PC-9 (cell line): ENCODE data around the gene NEDD8. TPM values are rescaled to one million over a fixed set of nuclear protein-coding genes. Genes with fewer than 3 reads are reported as not detected.

Source experiments
- BruUV-seq: library from RNA; stranded (reverse); fragments of 400-500 nt; replicated peaks from 2 replicates; lab custom pipeline; 2021; lab: Mats Ljungman, UMichigan
- CTCF ChIA-PET: fragments of 300-600 bp; sonication (Branson Sonifier 250); formaldehyde crosslinking; loops from one replicate; lab custom pipeline; 2022; ENCODE audit warnings: antibody characterized with exemption; lab: Charles Lee
- POLR2A ChIA-PET: fragments of 300-600 bp; sonication (Branson Sonifier 250); formaldehyde crosslinking; loops from one replicate; lab custom pipeline; 2022; ENCODE audit warnings: antibody characterized with exemption; ENCODE audit not compliant: unreplicated experiment; lab: Charles Lee
- DNase-seq, 2 experiments: peaks; one replicate each; pipeline versions ENCODE4 v3.0.0 to v3.0.0-alpha.2; 2015 to 2022; ENCODE audit warnings: mixed read lengths in 1 of 2
- H2AFZ ChIP-seq: fragments of 200-600 bp; sonication (generic); 2 replicates; pipeline ENCODE4 v1.8.1; 2017; ENCODE audit warnings: antibody characterized with exemption
- H3F3A ChIP-seq: fragments of 200-600 bp; sonication (generic); 2 replicates; pipeline ENCODE4 v1.8.1; 2017; ENCODE audit warnings: antibody characterized with exemption, mild to moderate bottlenecking, low read depth; ENCODE audit not compliant: insufficient read depth
- H3K27ac ChIP-seq: fragments of 200-600 bp; sonication (generic); 2 replicates; pipeline ENCODE4 v1.6.1; 2016; ENCODE audit warnings: mixed run types
- H3K27me3 ChIP-seq: fragments of 200-600 bp; sonication (generic); 2 replicates; pipeline ENCODE4 v1.6.1; 2016; ENCODE audit warnings: low read depth, mixed run types; ENCODE audit not compliant: insufficient read depth
- H3K36me3 ChIP-seq: fragments of 200-600 bp; sonication (generic); 2 replicates; pipeline ENCODE4 v1.6.1; 2016; ENCODE audit warnings: low read depth, mixed run types
- H3K4me1 ChIP-seq: fragments of 200-600 bp; sonication (generic); replicated peaks from 2 replicates; pipeline ENCODE4 v1.6.1; 2016; ENCODE audit warnings: mixed run types; ENCODE audit not compliant: insufficient read depth
- H3K4me2 ChIP-seq: fragments of 200-600 bp; sonication (generic); 2 replicates; pipeline ENCODE4 v1.6.1; 2017; ENCODE audit warnings: mixed run types
- H3K4me3 ChIP-seq: fragments of 200-600 bp; sonication (generic); 2 replicates; pipeline ENCODE4 v1.6.1; 2016; ENCODE audit warnings: mixed run types
- H3K79me2 ChIP-seq: fragments of 200-600 bp; sonication (generic); 2 replicates; pipeline ENCODE4 v1.6.1; 2017; ENCODE audit warnings: low read depth, mixed run types
- H3K9me2 ChIP-seq: fragments of 200-600 bp; sonication (generic); 2 replicates; pipeline ENCODE4 v1.8.1; 2017; ENCODE audit warnings: mild to moderate bottlenecking; ENCODE audit not compliant: insufficient read depth
- H3K9me3 ChIP-seq: fragments of 200-600 bp; sonication (generic); 2 replicates; pipeline ENCODE4 v1.8.1; 2016; ENCODE audit warnings: low read depth; ENCODE audit not compliant: insufficient read depth
- H4K20me1 ChIP-seq: fragments of 200-600 bp; sonication (generic); 2 replicates; pipeline ENCODE4 v1.8.1; 2017; ENCODE audit not compliant: insufficient read depth
- CTCF ChIP-seq: fragments of 200-600 bp; sonication (generic); conservative IDR thresholded peaks from 2 replicates; pipeline ENCODE4 v1.6.1; 2017; ENCODE audit warnings: mixed run types, antibody characterized with exemption, mild to moderate bottlenecking, moderate library complexity
- EZH2 ChIP-seq: fragments of 200-600 bp; sonication (generic); IDR thresholded peaks from 2 replicates; pipeline ENCODE4 v1.8.0; 2017; ENCODE audit warnings: antibody characterized with exemption, low read depth
- intact Hi-C: fragments of 100-400 bp; cut with micrococcal nuclease; formaldehyde crosslinking; loops from one replicate; pipeline ENCODE4 v1.10.0; 2022; ENCODE audit not compliant: unreplicated experiment
- total RNA-seq: library from RNA; stranded (reverse); gene quantifications from 2 replicates; pipeline ENCODE4 v1.2.3, GENCODE V29; 2021

NEDD8 gene
- total RNA-seq, 1 experiment from 2014 or later, result 179 TPM

- Histone ChIP-seq H4K20me1 (no peaks in the 10 kb centered on the region), H2AFZ (no peak overlapping the region), H3K79me2 (no peaks in the 10 kb centered on the region), H3K4me2 (no peak overlapping the region), H3K4me1 (no peaks in the 10 kb centered on the region), H3F3A (no peaks in the 10 kb centered on the region), H3K36me3 (no peaks in the 10 kb centered on the region), H3K27ac (no peak overlapping the region), H3K9me3 (no peaks in the 10 kb centered on the region), H3K9me2 (no peaks in the 10 kb centered on the region), H3K27me3 (no peaks in the 10 kb centered on the region), H3K4me3 (no peak overlapping the region)
- ChIA-PET CTCF (no interaction called here), POLR2A (no interaction called here)
- no TSS peak for BruUV-seq
- no peak for DNase-seq
- intact Hi-C loops, result no loop called here
- TF ChIP-seq CTCF (no peak), EZH2 (no peak)
These were observed 28.0 kb upstream of the NEDD8 start for GRCh38 chr14:24260026-24260779.

GRCh38 chr14:24259282-24260025 lies 27.3 kb upstream of the NEDD8 start:
- Histone ChIP-seq H2AFZ (no peak overlapping the region), H3K4me3 (no peak overlapping the region), H3K9me3 (no peaks in the 10 kb centered on the region), H4K20me1 (no peaks in the 10 kb centered on the region), H3K27ac (no peak overlapping the region), H3K36me3 (no peaks in the 10 kb centered on the region), H3K4me1 (no peaks in the 10 kb centered on the region), H3K9me2 (no peaks in the 10 kb centered on the region), H3K27me3 (no peaks in the 10 kb centered on the region), H3F3A (no peaks in the 10 kb centered on the region), H3K79me2 (no peaks in the 10 kb centered on the region), H3K4me2 (no peak overlapping the region)
- BruUV-seq, result no TSS peak
- intact Hi-C loops, result no loop called here
- TF ChIP-seq EZH2 (no peak), CTCF (no peak)
- ChIA-PET CTCF (interaction anchor here (1.0 kb wide), 1 partner anchor 17 kb away, joined by 3 read pairs; the partner anchor contains the start of gene TINF2), POLR2A (interaction anchor here (0.6 to 0.7 kb wide), 3 partner anchors 14 to 73 kb away, joined by 3 read pairs; no protein-coding TSS in a partner anchor)
- peak in 1 of 2 experiments; percentile 68 for DNase-seq

GRCh38 chr14:24258548-24259265 lies 26.5 kb upstream of the NEDD8 start:
- H3K9me3 ChIP-seq, result no peaks in the 10 kb centered on the region
- H3F3A ChIP-seq, result no peaks in the 10 kb centered on the region
- intact Hi-C loops, result no loop called here
- no peak overlapping the region for H3K27ac ChIP-seq
- POLR2A ChIA-PET, result interaction anchor here (0.7 kb wide), 1 partner anchor 42 kb away, joined by 3 read pairs; no protein-coding TSS in a partner anchor
- H3K9me2 ChIP-seq, result no peaks in the 10 kb centered on the region
- H3K4me1 ChIP-seq, result no peaks in the 10 kb centered on the region
- H3K4me3 ChIP-seq, result no peak overlapping the region
- H3K36me3 ChIP-seq, result no peaks in the 10 kb centered on the region
- no peaks in the 10 kb centered on the region for H4K20me1 ChIP-seq
- H3K27me3 ChIP-seq, result no peaks in the 10 kb centered on the region
- H2AFZ ChIP-seq, result no peak overlapping the region
- CTCF ChIA-PET, result interaction anchor here (1.0 kb wide), 1 partner anchor 16 kb away, joined by 3 read pairs; the partner anchor contains the start of gene TINF2
- no peak overlapping the region for H3K4me2 ChIP-seq
- TF ChIP-seq EZH2 (no peak), CTCF (no peak)
- H3K79me2 ChIP-seq, result no peaks in the 10 kb centered on the region
- DNase-seq, result no peak
- BruUV-seq, result no TSS peak
